GM18867 (cell line): ENCODE data around the gene CROCC2.

Source experiments
- ATAC-seq: cut with Tn5 transposase; IDR thresholded peaks from one replicate; pipeline ENCODE4 v1.9.1; 2021; ENCODE audit warnings: mild to moderate bottlenecking, moderate library complexity; ENCODE audit not compliant: unreplicated experiment

Gene CROCC2

DNA sequence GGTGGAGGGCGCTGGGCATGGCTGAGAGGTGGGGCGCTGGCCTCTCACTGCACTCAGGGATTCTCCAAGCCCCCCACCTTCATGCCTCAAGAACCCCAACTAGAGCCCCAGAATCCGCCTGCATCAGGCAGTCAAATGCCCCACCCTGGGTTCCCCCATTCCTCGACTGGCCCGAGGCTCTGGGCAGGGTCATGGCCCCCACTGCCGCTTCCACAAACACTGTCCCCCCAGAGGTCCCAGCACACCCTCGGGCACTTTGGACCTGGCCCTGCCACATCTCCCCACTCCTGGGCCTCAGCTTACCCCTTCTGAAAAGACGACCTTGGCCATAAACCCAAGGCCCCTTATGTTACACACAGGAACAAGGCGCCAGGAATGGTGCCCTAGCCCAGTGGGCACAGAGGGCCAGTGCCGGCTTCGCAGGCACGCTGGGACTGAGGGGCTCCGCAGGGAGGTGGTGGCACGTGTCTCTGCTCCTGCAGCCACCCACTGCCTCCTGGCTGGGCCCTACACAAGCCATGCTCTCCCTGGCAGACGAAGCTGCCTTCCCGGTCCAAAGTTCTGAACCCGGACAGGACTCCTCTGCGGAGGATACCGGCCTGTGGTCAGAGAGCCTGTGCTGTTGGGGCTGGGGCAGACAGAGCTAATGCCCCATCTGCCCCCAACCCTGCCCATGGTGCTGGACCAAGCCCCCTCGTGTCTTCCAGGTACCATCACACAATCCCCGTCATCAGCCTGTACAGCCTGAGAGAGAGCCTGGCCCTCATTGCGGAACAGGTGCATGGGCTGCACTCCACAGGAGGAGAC lies 30.7 kb upstream of the CROCC2 start:
- no peak for ATAC-seq

DNA sequence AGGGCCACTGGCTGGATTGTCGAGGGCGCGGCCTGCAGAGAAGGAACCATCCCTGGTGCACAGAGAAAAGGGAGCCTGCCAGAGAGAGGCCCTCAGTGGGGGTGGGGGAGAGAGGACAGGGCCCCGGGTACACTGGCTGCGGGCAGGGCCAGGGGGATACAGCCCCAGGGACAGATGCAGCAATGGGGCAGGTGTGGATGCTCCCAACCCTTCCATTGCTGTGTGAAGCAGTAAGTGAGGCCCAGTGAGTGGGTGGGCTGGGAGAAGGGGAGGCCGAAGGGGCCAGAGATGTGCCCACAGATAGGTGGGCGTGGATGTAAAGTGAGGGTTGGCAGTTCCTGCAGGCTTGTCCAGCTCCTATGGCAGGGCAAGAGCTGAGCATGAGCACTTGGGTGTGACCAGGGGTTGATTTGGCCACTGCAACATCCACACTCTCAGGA lies 30.1 kb upstream of the CROCC2 start:
- no peak for ATAC-seq

DNA sequence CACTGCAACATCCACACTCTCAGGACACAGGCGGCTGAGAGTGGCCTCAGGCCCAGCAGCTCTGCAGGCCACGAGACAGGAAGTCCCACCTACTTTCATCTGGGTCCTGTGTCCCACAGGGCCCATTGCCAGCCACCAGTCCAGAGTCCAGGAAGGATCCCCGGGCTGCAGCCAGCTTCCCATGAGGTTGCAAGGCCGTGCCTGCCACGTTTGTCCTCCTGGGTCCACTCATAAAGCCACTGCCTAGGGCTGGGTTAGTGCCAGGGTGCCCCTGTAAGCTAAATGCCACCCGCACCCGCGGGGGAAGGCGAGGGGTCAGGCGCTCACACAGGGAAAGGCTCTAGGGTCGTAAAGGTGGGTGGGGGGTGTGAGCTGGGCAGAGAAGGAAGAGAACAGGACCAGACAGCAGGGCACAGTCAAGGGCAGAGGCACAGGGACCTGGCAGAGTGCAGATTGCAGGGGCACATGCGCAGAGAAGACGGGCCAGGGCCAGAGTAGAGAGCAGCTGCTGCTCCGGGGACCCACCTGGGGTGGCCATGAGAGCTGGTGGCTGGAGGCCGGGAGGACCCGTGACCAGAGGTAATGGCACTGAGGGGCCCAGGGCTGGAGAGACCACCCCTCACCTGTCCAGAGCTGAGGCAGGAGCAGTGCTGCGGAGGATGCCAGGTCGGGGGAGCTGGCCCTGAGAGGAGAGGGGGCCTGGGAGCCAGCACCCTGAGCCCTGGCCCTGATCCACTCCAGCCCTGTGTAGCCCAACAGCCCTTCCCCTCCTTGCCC lies 29.5 kb upstream of the CROCC2 start:
- no peak for ATAC-seq

DNA sequence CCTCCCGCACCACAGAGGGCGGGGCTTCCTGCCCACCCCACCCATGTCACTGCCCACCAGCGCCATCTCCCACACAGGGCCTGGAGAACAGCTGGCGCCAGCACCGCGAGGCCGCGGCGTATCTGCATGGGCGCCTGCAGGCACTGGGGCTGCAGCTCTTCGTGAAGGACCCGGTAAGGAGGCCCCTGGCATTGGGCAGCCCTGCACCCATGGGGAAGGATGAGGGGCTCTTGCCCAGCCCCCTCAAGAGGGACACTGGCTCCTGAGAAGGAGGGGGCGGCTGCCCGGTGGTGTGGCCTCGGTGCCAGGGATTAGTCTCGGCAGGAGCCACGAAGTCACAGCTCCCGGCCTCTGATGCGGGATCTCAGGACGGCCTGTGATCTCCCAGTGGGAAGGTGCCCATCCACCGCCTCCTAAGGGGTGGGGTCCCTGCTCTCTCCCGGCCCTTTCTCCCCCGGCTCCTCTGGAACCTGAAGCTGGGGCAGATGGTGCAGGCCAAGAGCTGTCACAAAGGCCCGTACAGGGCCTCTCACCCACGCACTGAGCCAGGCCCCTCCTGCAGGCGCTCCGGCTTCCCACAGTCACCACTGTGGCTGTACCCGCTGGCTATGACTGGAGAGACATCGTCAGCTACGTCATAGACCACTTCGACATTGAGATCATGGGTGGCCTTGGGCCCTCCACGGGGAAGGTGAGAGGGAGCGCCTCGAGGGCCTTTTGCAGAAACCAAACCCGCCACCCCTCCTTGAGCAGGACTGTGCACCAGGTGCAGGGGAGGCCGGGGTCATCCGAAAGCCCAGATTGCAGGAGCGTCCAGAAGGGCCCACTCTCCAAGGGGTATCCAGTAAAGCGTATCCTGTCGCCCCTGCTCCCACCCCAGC lies 28.4 kb upstream of the CROCC2 start:
- no peak for ATAC-seq

DNA sequence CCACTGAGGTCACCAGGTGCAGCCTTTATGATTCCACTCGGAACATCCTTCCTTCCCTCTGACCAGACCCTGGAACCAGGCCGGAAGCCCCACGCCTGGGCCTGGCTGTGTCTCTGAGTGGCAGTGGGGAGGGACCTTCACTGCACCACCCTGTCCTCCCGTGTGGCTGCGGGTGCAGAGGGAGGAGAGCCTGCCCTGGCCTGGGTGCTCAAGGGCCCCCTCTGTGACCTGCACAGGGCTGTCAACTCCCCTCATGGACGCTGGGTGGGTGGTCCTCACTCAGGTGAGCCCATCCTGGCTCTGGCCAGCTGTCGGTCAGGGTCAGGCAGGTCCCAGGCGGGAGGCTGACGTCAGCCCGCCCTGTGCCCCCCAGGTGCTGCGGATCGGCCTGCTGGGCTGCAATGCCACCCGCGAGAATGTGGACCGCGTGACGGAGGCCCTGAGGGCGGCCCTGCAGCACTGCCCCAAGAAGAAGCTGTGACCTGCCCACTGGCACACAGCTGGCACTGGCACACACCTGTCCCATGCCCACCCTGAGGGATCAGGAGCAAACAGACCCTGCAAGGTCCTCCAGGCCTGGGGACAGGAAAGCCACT lies 27.7 kb upstream of the CROCC2 start:
- ATAC-seq: no peak

DNA sequence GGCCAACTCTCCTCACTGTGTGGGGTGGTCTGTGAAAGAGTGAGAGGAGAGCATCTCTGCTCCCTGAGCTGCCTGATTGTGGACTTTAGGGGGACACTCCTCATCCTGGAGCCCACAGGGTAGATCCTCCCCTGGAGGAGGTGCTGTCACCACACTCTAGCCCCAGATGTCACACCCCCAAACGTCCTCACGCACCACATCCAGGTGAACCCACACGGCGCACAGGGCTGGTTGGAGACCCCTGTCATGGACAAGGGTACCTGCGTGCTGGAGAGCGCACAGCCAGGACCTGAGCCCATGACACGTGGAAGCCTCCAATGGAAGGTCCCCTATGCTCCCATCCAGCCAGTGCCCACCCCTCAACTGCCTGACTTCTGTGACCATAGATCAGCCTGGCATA lies 27.0 kb upstream of the CROCC2 start:
- no peak for ATAC-seq

DNA sequence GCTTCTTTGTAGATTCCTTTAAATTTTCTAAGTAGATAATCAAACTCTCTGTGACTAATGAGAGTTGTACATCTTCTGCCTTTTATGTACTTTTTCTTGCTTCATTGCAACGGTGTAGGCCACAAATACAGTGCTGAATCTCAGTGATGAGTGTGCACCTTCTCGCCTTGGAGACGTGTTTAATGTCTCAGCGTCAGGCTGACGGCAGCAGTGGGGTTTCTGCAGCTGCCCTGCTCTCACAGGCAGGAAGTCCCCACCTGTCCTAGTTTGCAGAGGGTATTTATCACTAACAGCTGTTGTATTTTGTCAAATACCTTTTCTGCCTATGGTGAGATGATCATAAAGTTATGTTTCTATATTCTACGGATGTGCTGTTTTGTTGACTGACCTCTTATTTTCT lies 24.2 kb upstream of the CROCC2 start:
- no peak for ATAC-seq

DNA sequence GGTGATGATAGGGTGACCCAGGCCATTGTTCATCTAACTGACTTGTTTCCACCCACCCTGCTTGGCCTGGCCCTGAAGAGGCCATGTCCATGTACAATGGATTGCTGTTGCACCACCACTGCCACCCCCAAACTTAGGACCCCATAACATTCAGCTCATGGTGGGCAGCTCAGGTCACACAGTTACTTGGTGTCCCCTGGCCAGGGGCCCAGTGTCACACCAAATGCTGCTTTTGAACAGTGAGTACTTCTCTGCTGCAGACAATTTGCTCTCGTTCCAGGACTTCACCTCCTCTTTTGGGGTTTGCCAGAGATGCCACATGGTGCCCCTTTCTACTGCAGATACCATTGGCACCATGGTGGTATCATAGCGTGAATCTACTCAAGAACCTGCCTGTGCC lies 21.9 kb upstream of the CROCC2 start:
- ATAC-seq: no peak

DNA sequence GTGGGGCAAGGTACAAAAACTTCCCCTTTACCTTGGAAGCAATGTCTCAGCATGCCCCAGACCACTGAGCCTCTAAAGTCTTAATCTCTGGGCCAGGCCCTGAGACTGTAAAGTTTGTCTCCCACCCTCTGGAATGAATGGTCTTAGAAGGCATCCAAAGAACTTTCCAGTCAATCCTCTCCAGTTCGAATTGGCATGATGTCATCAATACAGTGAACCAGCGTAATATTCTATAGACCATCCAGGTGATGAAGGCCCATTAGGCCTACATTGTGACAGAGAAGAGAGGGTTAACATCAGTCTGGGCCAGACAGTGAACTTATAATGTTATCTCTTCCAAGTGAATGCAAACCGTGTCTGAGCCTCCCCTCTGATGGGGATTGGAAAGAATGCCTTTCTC lies 21.4 kb upstream of the CROCC2 start:
- ATAC-seq: no peak

DNA sequence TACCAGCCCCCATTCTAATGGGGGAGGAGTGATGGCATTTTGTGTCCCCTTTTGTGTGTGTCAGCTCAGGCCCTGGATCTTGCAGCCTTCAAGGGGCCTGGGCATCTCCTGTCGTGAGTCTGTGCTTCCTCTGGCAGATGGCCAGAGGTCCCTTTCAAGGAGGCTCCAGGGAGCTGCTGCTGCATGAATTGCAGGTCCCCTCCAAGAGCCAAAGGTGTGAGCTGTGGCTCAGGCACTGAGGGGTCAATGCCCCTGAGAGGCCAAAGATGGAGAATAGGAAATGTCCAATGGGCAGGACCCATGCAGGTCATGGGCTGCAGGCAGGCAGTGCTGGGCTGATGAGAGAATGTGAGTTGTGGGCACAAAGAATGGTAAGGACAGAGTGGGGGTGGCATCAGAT lies 20.6 kb upstream of the CROCC2 start:
- ATAC-seq: no peak

DNA sequence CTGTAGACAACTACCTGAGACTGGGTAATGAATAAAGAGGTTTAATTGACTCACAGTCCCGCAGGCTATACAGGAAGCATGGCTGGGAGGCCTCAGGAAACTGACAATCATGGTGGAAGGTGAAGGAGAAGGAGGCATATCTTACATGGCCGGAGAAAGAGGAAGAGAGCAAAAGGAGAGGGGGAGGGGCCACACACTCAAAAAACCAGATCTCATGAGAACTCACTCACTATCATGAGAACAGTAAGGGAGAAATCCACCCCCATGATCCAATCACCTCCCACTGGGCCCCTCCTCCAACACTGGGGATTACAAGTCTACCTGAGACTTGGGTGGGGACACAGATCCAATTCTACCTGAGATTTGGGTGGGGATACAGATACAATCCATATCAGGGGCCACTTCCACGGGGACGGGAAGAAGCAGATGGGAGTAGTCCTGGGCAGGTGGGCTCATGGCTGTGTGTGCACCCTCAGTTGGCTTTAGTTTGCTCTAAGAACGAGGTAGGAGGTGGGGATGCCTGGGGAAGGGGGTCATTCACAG lies 20.0 kb upstream of the CROCC2 start:
- no peak for ATAC-seq

DNA sequence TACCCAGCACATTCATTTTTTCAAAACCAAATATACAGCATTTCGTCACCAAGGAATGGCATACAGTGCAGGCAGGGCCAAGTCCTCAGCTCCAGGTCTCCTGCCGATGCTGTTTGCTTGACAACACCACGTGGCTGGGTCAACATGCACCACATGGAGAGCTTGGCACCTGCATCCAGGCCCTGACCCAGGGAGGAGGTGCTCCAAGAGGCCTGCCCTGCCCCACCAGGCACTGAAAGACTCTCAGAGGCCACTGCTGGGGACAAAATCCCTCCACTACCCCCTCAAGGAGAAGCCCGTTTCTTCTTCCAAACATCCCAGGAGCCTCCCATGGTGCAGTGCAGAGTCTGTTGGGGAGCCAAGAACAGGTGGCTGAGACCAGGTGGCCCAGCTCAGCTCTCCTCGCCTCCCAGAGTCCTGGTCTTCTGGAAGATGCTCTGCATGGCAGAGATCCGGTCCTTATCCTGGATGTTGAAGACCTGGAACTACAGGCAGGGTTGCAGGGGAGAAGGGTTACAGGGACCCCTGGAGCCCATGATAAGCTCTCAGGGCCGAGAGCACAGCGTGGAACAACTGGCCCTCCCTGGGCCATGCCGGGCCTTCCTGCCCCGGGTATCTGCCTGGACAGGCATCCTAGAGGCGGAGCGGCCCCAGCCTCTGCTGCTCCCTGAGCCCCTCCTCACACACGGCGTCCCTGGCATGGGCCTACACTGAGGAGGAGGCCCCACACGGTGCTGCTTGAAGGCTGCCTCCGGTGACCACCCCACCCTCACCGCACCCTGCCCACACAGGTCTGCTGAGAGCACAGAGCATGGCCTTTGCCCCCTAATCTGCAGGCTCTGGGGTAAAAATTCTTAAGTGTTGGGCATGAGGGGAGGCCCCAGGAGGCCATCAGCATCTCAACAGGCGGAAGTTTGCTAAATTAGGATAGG lies 19.2 kb upstream of the CROCC2 start:
- no peak for ATAC-seq

DNA sequence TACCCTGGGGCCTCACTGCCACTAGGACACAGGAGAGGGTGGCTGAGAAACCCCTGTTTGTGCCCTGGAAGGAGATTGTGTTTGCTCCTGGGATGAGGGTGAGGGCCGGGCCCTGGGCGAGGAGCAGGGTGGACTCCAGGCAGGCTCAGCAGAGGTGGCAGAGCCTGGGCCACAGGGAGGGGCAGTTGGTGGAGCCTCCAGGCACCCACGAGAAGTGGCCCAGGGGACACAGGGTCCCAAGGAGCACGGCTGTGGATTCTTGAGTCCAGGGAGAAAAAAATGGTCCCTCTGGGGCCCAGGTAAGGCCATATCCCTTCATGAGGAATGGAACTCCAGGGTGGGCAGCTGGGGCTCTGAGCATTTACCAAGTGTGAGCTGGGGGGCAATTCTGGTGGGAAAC lies 18.5 kb upstream of the CROCC2 start:
- no peak for ATAC-seq

DNA sequence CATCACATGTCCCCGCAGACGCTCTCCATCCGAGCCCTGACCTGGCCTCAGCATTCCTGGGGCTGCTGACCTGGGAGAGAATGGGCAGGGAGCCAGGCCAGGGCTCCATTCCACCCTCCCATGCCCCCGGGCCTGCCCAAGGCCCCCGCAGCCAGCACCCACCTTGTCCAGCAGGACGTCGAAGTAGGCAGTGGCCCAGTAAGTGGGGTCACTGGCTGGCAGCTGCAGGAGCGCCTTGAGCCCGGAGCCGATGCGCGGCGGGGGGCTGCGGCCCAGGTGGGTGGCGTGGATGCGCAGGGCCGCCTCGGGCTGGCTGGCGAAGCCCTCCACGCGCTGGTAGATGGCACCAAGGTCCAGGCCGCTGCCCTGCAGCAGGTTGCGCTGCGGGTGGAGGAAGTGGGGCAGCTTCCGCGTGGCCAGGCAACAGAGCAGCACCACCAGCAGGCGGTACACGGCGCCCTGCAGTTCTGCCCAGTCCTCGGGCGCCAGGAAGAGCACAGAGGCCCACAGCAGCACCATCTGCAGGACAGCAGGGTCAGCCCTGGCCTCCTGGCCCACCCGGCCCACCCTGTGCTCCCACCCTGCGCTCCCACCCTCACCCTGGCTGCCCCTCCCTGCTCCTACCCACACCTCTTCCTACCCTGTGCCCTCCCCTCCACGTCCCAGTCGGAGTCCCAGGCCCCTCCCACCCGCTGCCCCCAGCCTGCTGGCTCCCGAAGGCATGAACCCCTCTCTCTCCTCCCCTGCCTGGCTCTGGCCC lies 17.8 kb upstream of the CROCC2 start:
- ATAC-seq: no peak

DNA sequence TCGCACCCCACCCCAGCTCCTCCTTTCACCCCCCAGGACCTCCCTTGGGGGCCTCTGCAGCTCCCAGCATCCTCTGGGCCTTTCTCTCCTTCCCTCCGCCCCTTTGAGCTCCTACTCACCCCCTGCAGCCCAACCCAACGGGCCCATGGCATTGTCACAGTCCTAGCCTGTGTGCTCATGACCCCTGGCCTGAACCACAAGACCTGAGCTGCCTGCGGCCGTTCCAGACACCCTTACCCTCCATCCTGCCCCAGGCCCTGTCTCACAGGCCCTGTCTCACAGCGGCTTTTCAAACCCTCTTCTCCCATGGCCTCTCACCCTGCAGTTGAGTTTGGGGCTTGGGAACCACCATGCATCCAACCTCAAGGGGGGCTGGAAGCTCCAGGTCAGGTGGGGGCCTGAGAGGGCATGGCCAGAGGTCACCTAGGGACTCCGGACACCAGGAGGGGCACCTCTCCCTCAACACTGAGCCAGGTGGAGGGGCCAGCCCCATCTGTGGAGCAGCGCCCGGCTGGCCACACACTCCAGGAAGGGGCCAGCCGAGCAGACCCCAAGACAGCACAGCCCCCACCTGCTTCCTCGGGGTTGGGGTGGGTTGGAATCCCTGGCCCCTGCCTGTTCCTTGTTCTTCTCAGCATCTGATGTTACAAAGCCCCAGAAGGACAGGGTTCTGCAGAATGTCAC lies 17.1 kb upstream of the CROCC2 start:
- no peak for ATAC-seq

DNA sequence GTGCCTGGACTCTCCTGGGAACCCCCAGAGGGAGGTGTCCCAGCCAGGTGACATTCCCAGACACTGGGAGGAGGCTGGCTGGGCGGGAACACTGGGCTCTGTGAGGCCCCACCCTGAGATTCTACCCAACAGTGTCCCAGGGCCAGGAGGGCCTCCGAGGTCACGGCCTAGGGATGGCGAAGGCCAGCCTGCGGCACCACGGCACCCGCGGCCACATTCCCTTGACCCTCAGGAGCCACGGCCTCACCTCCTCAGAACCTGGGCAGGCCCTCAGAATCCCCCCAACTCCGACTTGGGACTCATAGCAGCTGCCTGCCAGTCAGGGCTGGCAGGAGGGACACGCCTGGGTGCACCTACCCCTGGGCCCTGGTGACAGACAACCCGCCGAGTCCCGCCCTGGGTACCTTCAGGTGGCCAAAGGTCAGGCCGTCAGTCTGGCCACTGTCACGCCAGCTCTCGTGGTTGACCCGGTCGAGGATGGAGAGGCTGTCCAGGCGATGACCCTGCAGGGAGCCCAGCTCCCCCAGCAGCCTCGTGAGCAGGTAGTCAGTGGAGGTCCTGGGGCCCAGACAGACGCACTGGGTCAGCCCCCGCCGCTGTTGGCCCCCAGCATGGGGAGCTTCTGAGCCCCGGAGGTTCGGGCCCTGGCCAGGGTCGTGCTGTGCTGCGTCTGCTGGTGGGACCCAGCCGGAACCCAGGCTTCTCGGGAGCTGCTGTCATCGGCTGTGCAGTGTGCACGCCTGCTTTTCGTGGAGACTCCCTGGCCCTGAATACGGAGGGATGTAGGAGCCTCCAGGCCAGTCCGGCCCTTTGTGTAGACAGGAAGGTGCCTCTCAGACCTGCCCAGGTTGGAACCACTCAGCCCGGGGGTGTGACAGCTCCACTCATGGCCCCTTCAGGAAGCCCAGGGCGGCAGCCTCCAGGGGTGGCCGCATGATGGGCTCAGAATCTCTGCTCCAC lies 16.3 kb upstream of the CROCC2 start:
- ATAC-seq: no peak

DNA sequence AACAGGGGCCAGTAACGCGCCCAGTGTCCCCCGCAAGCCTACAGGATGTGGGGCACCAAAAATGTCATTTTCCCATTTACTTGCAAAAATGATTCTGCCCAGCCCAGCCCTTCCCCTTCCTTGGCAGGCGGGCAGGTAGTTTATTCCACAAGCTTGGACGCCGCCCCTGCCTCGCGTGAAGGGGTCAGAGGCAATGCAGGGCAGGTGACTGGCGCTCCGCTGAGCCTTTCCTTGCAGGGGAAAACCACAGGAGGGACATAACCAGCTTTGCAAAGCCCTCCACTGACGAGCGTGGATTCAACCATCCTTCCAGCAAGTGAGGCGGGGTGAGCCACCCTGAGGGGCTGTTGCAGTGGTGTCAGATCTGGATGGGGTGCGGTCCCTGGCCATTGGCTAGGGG lies 15.4 kb upstream of the CROCC2 start:
- no peak for ATAC-seq
